Measurements from ENCODE around the gene LRRC27.
"Not testable (repeated sequence)": the region's sequence is repeated elsewhere in the genome, so short reads cannot be mapped to it uniquely, and the experiment has no call there.

Gene LRRC27

GRCh38 chr10:132376394-132376851 lies 44.4 kb downstream of the LRRC27 start:
- DNase-seq, result no peak

DNA sequence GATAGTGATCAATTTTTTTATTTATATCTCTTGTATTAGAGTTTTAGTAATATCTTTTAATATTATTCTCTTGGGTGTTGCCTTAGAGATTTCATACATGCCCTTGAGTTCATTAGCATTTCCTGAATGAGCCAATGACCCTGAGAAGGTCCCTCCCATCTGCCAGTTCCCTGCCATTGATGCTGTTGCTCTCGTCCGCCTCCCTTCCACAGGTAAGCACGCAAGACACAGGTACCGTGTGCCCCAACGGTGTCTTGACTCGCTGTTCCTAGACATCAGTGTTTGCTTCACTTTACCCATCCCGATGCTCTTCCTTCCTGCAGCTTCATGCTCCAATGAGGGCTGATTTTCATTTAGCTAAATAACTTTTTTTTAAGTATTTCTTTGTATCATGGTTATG lies 45.3 kb downstream of the LRRC27 start:
- DNase-seq, result no peak

- DNase-seq, result not testable (repeated sequence)
These were observed 47.0 kb downstream of the LRRC27 start for GRCh38 chr10:132379026-132379425.

- DNase-seq, result not testable (repeated sequence)
These were observed 49.0 kb downstream of the LRRC27 start for GRCh38 chr10:132380986-132381385.

- DNase-seq, result no peak
These were observed 49.7 kb downstream of the LRRC27 start for GRCh38 chr10:132381741-132382140.

- no peak for DNase-seq
These were observed 50.4 kb downstream of the LRRC27 start for GRCh38 chr10:132382231-132382922.

DNA sequence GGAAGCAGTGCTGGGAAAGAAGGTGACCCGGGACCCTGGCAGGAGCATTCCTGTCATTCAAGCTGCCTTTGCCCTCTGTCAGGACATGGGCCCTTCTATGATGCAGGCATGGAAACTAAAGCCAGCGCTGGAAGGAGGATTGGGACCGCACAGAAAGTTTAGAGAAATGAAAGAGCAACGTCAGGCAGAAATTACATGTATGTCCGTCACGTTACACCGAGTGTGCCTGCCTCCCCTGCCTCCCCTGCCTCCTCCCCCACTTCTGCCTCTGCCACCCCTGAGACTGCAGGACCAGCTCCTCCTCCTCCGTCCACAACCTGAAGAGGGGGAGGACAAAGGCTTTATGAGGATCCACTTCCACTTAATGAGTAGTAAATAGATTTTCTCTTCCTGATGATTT lies 51.1 kb downstream of the LRRC27 start:
- no peak for DNase-seq

DNA sequence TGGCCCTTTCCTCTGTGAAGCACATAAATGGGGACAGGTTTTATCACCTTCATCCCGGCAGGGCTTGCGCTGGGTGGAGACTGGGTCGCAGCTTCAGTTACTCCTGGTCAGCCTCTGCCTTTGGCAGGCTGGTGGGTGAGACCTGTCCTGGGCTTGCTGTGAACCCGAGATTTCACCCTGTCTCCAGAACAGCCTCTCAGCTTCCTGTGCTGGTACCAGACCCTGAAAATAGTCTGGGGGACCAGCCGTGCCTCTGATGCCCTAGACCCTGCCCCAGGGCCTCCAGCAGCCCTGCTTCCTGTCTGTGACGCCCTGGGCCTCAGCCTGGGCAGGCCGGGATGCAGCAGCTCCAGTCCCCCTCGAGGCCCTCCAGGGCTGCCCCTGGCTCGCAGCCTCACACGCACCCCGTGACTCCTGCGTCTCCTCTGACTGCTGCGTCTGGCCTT lies 51.8 kb downstream of the LRRC27 start:
- no peak for DNase-seq

DNA sequence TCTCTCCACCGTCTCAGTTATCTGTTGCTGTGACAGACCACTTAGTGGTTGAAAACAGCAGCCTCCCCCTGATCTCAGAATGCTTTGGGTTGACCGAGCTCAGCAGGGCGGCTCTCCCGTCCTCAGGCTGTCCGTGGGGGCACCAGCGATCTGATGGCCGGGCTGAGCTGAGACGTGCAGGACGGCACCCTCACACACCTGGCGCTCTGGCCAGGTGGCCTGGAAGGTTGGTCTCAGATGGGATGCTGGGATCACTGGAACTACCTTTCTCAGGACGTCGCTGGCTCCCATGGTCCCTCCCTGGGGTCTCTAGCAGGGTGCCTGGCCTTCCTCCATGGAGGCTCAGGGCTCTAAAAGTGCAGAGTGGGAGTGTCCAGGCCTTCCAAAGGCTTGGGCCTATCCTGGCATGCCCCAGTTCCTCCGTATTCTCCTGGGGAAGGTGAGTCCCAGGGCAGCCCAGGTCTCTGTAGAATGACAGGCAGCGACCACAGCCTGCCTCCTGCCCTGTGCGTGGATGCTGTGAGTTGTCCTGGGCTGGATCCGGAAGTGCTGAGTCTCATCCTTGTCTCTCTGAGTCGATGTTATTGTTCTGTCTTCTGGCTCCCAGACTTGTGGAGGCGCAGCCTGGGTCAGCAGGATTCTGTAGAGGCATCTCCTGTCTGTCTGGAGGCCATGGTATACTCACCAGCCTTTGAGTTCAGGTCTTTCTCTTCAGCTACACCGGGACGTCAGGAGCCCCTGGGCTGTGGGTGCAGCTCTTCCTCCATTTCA lies 52.8 kb downstream of the LRRC27 start:
- DNase-seq, result no peak

DNA sequence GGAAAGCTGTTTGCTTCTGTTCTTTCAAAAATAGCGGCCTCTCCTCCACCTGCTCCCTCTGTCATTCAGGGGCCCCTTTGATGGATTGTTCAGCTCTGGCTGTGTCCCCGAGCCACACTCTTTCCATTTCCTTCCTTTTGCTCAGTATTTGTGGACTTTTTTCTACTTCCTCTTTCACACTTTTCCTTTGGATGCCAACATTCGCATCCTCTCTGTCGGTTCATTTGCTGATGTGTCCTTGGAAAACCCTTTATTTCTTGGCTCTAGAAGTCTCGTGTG lies 53.3 kb downstream of the LRRC27 start:
- DNase-seq, result no peak

- no peak for DNase-seq
These were observed 53.9 kb downstream of the LRRC27 start for GRCh38 chr10:132385721-132386418.

- no peak for DNase-seq
These were observed 54.4 kb downstream of the LRRC27 start for GRCh38 chr10:132386419-132386831.

- not testable (repeated sequence) for DNase-seq
These were observed 54.9 kb downstream of the LRRC27 start for GRCh38 chr10:132386896-132387295.

DNA sequence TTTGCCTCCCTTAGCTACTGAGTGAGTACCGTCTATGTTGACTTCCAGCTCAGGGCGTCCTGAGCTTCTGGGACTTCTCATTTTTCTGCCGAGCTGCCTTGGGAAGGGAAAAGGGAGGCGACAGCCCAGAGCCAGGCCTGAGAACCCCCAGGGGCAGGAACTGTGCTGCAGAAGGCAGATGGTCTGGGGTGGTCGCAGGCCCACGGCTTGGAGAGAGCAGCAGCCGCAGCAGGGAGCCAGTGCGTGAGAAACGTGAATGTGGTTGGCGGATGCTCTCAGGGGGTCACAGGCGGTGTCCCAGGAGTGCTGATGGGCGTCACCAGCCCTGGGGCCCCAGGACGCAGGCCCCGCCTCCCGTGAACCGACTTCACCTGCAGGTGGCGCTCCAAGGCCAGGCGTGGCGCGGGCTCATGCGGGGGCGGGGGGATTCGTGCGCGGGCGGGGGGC lies 55.8 kb downstream of the LRRC27 start:
- peak; percentile 86 for DNase-seq

DNA sequence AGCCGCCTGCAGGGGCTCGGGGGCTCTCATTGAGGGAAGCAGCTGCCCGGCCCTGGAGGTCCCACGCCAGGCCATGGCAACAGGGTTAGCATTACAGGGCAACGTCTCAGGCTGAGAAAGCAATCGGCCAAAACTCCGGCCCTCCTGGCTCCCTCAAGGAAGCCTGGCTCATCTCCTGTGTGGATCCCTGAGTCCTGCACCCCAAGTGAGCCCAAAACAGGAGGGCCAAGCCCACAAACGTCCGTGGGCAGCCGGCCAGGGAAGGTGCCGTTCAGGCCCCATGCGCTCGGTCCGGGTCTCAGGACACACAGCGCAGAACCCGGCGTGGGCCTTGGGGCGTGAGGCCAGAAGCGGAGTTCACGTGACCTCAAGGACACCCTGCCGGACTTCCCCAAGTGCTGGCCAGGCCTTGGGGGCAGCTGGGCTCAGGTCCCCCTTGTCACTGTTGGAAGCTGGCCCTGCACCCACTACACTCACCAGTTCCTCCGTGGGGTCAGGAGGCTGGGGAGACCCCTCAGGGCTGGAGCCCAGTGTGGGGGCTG lies 57.0 kb downstream of the LRRC27 start:
- DNase-seq, result no peak

GRCh38 chr10:132389433-132390169 lies 57.6 kb downstream of the LRRC27 start:
- DNase-seq, result no peak

GRCh38 chr10:132390170-132390920 lies 58.4 kb downstream of the LRRC27 start:
- DNase-seq, result no peak

DNA sequence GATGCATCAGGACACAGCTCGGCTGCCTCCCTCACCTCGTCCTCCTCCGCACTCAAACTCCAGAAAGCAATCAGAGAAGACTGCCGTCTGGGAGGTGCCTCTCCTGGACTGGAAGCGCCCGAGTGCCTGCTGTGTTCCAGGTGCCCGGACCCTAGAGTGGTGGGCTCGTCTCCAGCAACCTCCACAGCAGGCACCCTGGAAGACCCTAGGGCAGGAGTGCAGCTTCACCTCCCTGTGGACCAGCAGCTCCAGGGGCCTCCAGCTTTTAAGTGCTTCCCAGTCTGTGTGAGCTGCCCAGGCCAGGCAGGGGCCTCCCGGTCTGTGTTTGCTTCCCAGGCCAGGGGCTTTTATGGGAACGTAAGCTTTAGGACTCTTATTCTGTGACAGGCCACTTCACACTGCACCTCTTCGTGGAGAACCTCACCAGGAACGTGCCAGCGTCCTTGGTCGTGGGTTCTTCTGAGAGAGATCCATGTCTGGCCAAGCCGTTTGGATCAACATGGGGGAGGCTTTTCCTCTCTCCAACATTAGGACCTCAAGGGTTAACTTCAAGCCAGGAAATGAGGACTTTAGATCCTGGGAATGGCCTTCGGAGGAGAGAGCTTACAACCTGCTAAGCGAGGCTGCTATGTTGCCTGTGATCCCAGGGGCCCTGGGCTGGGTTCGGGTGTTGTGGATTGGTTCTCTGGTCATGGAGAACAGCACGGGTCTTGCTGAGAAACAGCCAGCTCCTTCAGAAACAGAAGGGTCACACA lies 59.1 kb downstream of the LRRC27 start:
- DNase-seq, result no peak

DNA sequence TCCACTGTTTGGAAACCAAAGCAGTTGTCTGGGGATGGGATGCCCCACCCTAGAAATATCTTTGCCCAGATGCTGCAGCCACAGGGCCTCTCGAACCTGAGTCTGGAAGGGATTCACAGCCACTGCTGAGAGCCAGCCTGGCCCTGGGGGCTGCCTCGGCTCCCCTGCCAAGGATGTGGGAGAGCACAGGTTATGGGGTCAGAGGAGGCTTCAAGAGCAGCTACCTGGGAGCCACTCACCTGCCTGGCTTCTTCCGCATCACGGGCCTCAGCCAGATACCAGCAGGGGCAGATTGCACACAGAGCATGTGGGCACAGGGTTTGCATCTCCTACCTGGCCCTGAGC lies 59.7 kb downstream of the LRRC27 start:
- no peak for DNase-seq

- no peak for DNase-seq
These were observed 60.3 kb downstream of the LRRC27 start for GRCh38 chr10:132392184-132392800.
